Suprapubic skin (tissue), 4 donors: Measurements from ENCODE around the gene HOXB2.

Source experiments
- EP300 ChIP-seq: sonication (generic); formaldehyde crosslinking; IDR thresholded peaks from one replicate; pipeline ENCODE4 v1.6.1; 2017; ENCODE audit warnings: antibody characterized with exemption
- POLR2A ChIP-seq, 2 donors: fragments of 450-650 bp; IDR thresholded peaks; one replicate each; pipeline ENCODE4 v1.6.1; 2017; ENCODE audit warnings: antibody characterized with exemption in 2 of 2, mild to moderate bottlenecking in 2 of 2, moderate library complexity in 2 of 2
- POLR2AphosphoS5 ChIP-seq, 3 donors: sonication (generic); formaldehyde crosslinking; IDR thresholded peaks; one replicate each; pipeline ENCODE4 v1.6.1; 2017; ENCODE audit warnings: antibody characterized with exemption in 3 of 3
- TF ChIP-seq, protein P1 (sequence below), 2 donors: fragments of 200-600 bp in 1 of 2; fragments of 450-650 bp in 1 of 2; sonication (generic) in 1 of 2; IDR thresholded peaks; one replicate each; pipeline ENCODE4 v1.5.1; 2016 to 2019; ENCODE audit warnings: antibody characterized with exemption in 2 of 2, mild to moderate bottlenecking in 1 of 2, moderate library complexity in 1 of 2

DNA sequence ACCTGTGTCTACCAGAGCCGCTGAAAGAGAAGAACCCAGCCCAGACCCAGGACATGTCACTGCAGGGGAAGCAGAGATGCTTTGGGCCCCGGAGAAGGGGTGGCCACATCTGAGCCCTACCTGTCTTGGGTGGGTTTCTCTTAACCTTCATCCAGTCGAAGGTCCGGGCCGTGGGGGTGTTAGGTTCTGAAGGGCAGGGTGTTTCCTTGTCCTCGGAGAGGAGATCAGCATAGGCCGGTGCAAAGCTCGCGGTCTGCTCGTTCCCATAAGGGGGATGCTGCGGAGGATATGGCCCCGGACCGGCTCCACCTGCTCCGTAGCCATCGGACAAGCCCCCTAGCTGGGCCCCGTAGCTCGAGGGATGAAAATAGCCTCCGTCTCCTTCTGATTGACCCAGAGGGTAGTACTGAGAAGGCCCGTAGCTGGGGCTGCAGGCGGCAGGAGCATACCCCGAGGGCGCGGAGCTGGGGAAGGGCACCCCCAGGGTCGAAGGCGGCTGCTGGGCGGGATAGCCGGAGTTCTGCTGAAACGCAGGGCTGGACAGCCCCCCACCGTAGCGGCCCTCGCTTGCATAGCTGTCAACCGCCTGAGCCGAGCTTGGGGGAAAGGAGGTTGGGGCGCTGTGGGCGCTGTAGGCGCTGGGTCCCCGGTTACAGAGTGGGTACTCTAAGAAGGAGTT, 14.6 kb downstream of the HOXB2 start:
- TF ChIP-seq, protein P1, sequence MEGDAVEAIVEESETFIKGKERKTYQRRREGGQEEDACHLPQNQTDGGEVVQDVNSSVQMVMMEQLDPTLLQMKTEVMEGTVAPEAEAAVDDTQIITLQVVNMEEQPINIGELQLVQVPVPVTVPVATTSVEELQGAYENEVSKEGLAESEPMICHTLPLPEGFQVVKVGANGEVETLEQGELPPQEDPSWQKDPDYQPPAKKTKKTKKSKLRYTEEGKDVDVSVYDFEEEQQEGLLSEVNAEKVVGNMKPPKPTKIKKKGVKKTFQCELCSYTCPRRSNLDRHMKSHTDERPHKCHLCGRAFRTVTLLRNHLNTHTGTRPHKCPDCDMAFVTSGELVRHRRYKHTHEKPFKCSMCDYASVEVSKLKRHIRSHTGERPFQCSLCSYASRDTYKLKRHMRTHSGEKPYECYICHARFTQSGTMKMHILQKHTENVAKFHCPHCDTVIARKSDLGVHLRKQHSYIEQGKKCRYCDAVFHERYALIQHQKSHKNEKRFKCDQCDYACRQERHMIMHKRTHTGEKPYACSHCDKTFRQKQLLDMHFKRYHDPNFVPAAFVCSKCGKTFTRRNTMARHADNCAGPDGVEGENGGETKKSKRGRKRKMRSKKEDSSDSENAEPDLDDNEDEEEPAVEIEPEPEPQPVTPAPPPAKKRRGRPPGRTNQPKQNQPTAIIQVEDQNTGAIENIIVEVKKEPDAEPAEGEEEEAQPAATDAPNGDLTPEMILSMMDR (IDR thresholded peaks at IDR 0.05) = no peak
- no peak for TF ChIP-seq POLR2A (IDR thresholded peaks at IDR 0.05)
- no peak for TF ChIP-seq EP300
- no peak for TF ChIP-seq POLR2AphosphoS5 (IDR thresholded peaks at IDR 0.05)
